Caco-2 (cell line): ENCODE results near the gene NAT9. TPM values are rescaled to one million over a fixed set of nuclear protein-coding genes. Genes with fewer than 3 reads are reported as not detected.

Experiments used
- BruUV-seq: library from RNA; stranded (reverse); fragments of 400-500 nt; replicated peaks from 2 replicates; lab custom pipeline; 2021; lab: Mats Ljungman, UMichigan
- CTCF ChIA-PET: fragments of 300-600 bp; sonication (Branson Sonifier 250); formaldehyde crosslinking; loops from one replicate; lab custom pipeline; 2022; ENCODE audit warnings: antibody characterized with exemption; lab: Charles Lee
- POLR2A ChIA-PET: fragments of 300-600 bp; sonication (Branson Sonifier 250); formaldehyde crosslinking; loops from one replicate; lab custom pipeline; 2022; ENCODE audit warnings: antibody characterized with exemption; lab: Charles Lee
- DNase-seq, 2 experiments: peaks; one replicate each; pipeline versions ENCODE4 v3.0.0 to v3.0.0-alpha.2; 2020 to 2022
- H3K27me3 ChIP-seq: replicated peaks from 2 replicates; pipeline ENCODE4 v1.6.0; 2011; ENCODE audit warnings: low read length; ENCODE audit not compliant: control insufficient read depth, insufficient read depth
- H3K36me3 ChIP-seq: 2 replicates; pipeline ENCODE4 v1.5.1; 2011; ENCODE audit warnings: low read length; ENCODE audit not compliant: control insufficient read depth, insufficient read depth
- H3K4me1 ChIP-seq: fragments of 250-450 bp; sonication (Bioruptor Pico); 2 replicates; pipeline ENCODE4 v1.5.1; 2020; ENCODE audit warnings: mild to moderate bottlenecking
- H3K4me3 ChIP-seq: 2 replicates; pipeline ENCODE4 v1.5.1; 2011; ENCODE audit warnings: low read depth, mild to moderate bottlenecking, control low read depth, low read length
- H3K9me3 ChIP-seq: fragments of 250-450 bp; sonication (Bioruptor Pico); 2 replicates; pipeline ENCODE4 v1.5.1; 2020; ENCODE audit warnings: mild to moderate bottlenecking, moderate library complexity
- H3K27ac Mint-ChIP-seq: one replicate; pipeline ENCODE4 v1.8.0; 2022; ENCODE audit warnings: mixed read lengths; ENCODE audit not compliant: unreplicated experiment
- H3K27me3 Mint-ChIP-seq: one replicate; pipeline ENCODE4 v1.8.0; 2022; ENCODE audit warnings: mixed read lengths; ENCODE audit not compliant: insufficient read depth, unreplicated experiment
- H3K36me3 Mint-ChIP-seq: one replicate; pipeline ENCODE4 v1.8.0; 2022; ENCODE audit warnings: mild to moderate bottlenecking, mixed read lengths; ENCODE audit not compliant: insufficient read depth, unreplicated experiment
- H3K4me1 Mint-ChIP-seq: one replicate; pipeline ENCODE4 v1.8.0; 2022; ENCODE audit warnings: low read depth, mixed read lengths; ENCODE audit not compliant: unreplicated experiment
- H3K4me3 Mint-ChIP-seq: one replicate; pipeline ENCODE4 v1.8.0; 2022; ENCODE audit warnings: mild to moderate bottlenecking, moderate library complexity, mixed read lengths; ENCODE audit not compliant: unreplicated experiment
- H3K9me3 Mint-ChIP-seq: one replicate; pipeline ENCODE4 v1.8.0; 2022; ENCODE audit warnings: mixed read lengths; ENCODE audit not compliant: unreplicated experiment
- intact Hi-C: fragments of 100-400 bp; cut with micrococcal nuclease; formaldehyde crosslinking; loops from one replicate; pipeline ENCODE4 v1.10.0; 2022; ENCODE audit not compliant: unreplicated experiment
- total RNA-seq: library from RNA; stranded (reverse); gene quantifications from 2 replicates; pipeline ENCODE4 v1.2.3, GENCODE V29; 2022
- TF ChIP-seq, protein P1 (sequence below), 2 experiments: fragments of 200-600 bp in 1 of 2; IDR thresholded peaks; 1 replicate in 1 of 2; 2 replicates in 1 of 2; pipeline versions ENCODE4 v1.5.1 to v1.8.0; 2011 to 2022; ENCODE audit warnings: antibody characterized with exemption in 1 of 2, control low read depth in 1 of 2, inconsistent platforms in 1 of 2, low read depth in 1 of 2, low read length in 1 of 2, mild to moderate bottlenecking in 1 of 2, moderate library complexity in 1 of 2; ENCODE audit not compliant: insufficient read depth in 1 of 2, severe bottlenecking in 1 of 2, unreplicated experiment in 1 of 2

NAT9 gene
- total RNA-seq, 1 experiment from 2014 or later = 84.5 TPM

DNA sequence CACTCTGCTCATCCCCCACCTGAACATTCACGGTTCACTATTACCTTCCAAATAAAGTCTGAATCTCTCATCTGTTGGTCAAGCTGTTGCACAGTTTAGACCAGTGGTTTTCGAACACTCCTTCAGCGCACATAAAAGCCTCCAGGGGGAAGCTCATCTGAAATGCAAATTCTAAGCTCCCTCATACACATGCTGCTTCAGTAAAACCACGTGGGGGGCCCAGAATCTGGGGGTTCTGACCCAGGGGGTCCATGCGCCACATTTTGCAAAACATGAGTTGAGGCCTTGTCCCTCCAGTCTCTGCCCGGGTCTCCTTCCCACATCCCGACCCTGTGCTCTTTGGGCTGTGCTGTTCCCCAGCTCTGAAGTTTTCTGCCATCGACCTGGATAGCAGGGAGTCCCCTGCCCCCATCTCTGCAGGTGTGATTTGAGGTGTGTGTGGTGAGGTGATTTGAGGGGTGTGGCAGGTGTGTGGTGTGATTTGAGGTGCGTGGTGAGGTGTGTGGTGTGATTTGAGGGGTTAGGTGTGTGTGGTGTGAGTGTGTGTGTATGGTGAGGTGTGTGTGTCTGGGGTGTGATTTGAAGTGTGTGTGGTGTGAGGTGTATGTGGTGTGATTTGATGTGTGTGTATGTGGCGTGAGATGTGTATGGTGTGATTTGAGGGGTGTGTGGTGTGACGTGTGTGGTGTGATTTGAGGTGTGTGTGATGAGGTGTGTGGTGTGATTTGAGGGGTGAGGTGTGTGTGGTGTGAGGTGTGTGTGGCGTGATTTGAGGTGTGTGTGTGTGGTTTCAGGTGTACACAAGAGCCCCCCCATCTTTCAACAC is 43.9 kb downstream of the NAT9 start:
- ChIA-PET POLR2A (no interaction called here), CTCF (interaction anchor here (0.6 kb wide), 1 partner anchor 77 kb away, joined by 3 read pairs; no protein-coding TSS in a partner anchor)
- Histone ChIP-seq H3K9me3 (0 out of 2 replicates have a peak, but pooled peaks cover 3% of the 10 kb centered on the region), H3K4me3 (no peak overlapping the region), H3K4me1 (peaks cover 13% of the 10 kb centered on the region), H3K36me3 (no peaks in the 10 kb centered on the region), H3K27me3 (no peaks in the 10 kb centered on the region)
- Mint-ChIP-seq H3K27me3 (no peaks in the 10 kb centered on the region), H3K9me3 (no peaks in the 10 kb centered on the region), H3K4me1 (peaks cover 6% of the 10 kb centered on the region), H3K27ac (no peak overlapping the region), H3K36me3 (peaks cover 6% of the 10 kb centered on the region), H3K4me3 (no peak overlapping the region)
- TF ChIP-seq, protein P1, sequence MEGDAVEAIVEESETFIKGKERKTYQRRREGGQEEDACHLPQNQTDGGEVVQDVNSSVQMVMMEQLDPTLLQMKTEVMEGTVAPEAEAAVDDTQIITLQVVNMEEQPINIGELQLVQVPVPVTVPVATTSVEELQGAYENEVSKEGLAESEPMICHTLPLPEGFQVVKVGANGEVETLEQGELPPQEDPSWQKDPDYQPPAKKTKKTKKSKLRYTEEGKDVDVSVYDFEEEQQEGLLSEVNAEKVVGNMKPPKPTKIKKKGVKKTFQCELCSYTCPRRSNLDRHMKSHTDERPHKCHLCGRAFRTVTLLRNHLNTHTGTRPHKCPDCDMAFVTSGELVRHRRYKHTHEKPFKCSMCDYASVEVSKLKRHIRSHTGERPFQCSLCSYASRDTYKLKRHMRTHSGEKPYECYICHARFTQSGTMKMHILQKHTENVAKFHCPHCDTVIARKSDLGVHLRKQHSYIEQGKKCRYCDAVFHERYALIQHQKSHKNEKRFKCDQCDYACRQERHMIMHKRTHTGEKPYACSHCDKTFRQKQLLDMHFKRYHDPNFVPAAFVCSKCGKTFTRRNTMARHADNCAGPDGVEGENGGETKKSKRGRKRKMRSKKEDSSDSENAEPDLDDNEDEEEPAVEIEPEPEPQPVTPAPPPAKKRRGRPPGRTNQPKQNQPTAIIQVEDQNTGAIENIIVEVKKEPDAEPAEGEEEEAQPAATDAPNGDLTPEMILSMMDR (IDR thresholded peaks at IDR 0.05; ENCODE audit: insufficient read depth in 1 of 2, low read depth in 1 of 2, low read length in 1 of 2, severe bottlenecking in 1 of 2, unreplicated experiment in 1 of 2) = no peak
- intact Hi-C loops = no loop called here
- no TSS peak for BruUV-seq
- DNase-seq = no peak

DNA sequence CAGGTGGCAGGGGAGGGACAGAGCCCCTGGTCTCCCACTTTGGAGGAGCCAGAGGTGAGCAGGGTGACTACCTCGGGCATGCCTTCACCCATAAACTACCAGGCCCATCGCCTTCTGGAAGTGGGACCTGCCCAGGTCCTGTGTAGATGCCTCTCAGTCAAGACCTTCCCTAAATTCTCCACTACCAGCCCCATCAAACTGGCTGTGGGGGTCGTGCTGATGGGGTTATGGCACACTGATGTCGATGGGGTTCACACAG is 44.9 kb downstream of the NAT9 start:
- Histone ChIP-seq H3K27me3 (no peaks in the 10 kb centered on the region), H3K9me3 (0 out of 2 replicates have a peak, but pooled peaks cover 3% of the 10 kb centered on the region), H3K4me1 (peaks cover 12% of the 10 kb centered on the region), H3K4me3 (no peak overlapping the region), H3K36me3 (no peaks in the 10 kb centered on the region)
- BruUV-seq = no TSS peak
- POLR2A ChIA-PET = no interaction called here
- Mint-ChIP-seq H3K4me1 (peaks cover 6% of the 10 kb centered on the region), H3K36me3 (peaks cover 2% of the 10 kb centered on the region), H3K4me3 (no peak overlapping the region), H3K27ac (no peak overlapping the region), H3K27me3 (no peaks in the 10 kb centered on the region), H3K9me3 (no peaks in the 10 kb centered on the region)
- CTCF ChIA-PET = no interaction called here
- intact Hi-C loops = no loop called here
- no peak for DNase-seq
- TF ChIP-seq, protein P1 (IDR thresholded peaks at IDR 0.05; ENCODE audit: insufficient read depth in 1 of 2, low read depth in 1 of 2, low read length in 1 of 2, severe bottlenecking in 1 of 2, unreplicated experiment in 1 of 2) = no peak

DNA sequence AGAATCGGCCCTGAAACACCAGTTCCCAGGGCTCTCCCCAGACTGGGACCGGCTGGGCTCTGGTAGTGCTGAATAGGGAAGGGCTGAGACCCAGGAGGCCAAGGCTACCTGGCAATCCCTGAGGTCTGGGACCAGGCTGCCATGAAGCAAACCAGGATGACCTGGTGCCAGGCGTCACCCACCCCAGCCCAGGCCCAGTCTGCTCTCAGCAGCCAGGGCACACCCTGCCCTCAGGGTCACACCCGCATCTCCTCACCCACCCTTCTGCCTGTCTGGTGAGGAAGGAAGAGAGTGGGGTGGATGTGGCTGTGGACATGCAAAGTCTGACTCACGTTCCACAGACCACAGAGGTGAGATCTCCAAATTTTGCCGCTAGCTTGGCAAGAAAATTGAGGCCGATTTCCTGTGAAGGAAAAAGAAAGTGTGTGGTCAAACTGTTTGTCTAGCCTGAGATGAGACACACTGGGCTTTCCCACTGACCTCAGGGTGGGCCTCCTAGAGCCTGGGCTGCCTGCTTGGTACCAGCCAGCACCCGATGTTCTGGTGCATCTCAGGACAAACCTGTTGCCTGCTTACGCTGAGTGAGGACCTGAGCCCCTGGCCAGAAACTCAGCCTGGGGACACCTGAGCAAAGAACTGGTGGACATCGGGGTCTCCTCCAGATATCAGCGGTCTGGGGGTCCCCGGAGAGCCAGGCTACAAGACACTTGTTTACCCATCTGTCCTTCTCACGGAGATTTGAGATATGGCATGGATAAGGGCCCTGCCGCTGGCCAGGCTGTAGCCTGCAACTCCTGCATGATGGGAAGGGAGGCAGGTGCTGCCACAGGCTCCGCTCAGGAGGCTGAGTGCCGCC is 45.4 kb downstream of the NAT9 start:
- H3K27ac Mint-ChIP-seq = no peak overlapping the region
- H3K4me1 Mint-ChIP-seq = peaks cover 6% of the 10 kb centered on the region
- Histone ChIP-seq H3K9me3 (0 out of 2 replicates have a peak, but pooled peaks cover 3% of the 10 kb centered on the region), H3K4me1 (peaks cover 6% of the 10 kb centered on the region), H3K4me3 (no peak overlapping the region), H3K36me3 (no peaks in the 10 kb centered on the region), H3K27me3 (no peaks in the 10 kb centered on the region)
- ChIA-PET CTCF (no interaction called here), POLR2A (no interaction called here)
- no peaks in the 10 kb centered on the region for H3K27me3 Mint-ChIP-seq
- H3K4me3 Mint-ChIP-seq = no peak overlapping the region
- DNase-seq = no peak
- no peaks in the 10 kb centered on the region for H3K9me3 Mint-ChIP-seq
- TF ChIP-seq, protein P1 (IDR thresholded peaks at IDR 0.05; ENCODE audit: insufficient read depth in 1 of 2, low read depth in 1 of 2, low read length in 1 of 2, severe bottlenecking in 1 of 2, unreplicated experiment in 1 of 2) = no peak
- no peaks in the 10 kb centered on the region for H3K36me3 Mint-ChIP-seq
- BruUV-seq = no TSS peak
- intact Hi-C loops = no loop called here
